Sigmoid colon (tissue), 4 donors: ENCODE measurements around the gene SLC35F1.

Source experiments
- CTCF ChIP-seq, 4 experiments: fragments of 450-650 bp in 3 of 4; fragments of 200-600 bp in 1 of 4; IDR thresholded peaks; one replicate each; pipeline ENCODE4 v1.5.1; 2016 to 2019; ENCODE audit warnings: antibody characterized with exemption in 4 of 4, mild to moderate bottlenecking in 3 of 4, moderate library complexity in 2 of 4
- POLR2A ChIP-seq, 2 donors: fragments of 450-650 bp; IDR thresholded peaks; one replicate each; pipeline ENCODE4 v1.6.1; 2016; ENCODE audit warnings: antibody characterized with exemption in 2 of 2, mild to moderate bottlenecking in 2 of 2, moderate library complexity in 2 of 2
- POLR2AphosphoS5 ChIP-seq, 4 donors: sonication (generic); formaldehyde crosslinking; IDR thresholded peaks; one replicate each; pipeline ENCODE4 v1.6.1; 2017; ENCODE audit warnings: antibody characterized with exemption in 4 of 4

GRCh38 chr6:118134736-118135135 is 227.7 kb downstream of the SLC35F1 start:
- TF ChIP-seq POLR2AphosphoS5 (IDR thresholded peaks at IDR 0.05) (no peak), CTCF (IDR thresholded peaks at IDR 0.05) (no peak), POLR2A (IDR thresholded peaks at IDR 0.05) (no peak)
